GM04503 (cell line): ENCODE measurements around the gene PCSK4.
A peak's percentile ranks its signal among the peaks of the same experiment; 100 is the strongest.
"Not testable (repeated sequence)": the region's sequence is repeated elsewhere in the genome, so short reads cannot be mapped to it uniquely, and the experiment has no call there.

Experiments used
- DNase-seq: peaks from one replicate; pipeline ENCODE4 v3.0.0-alpha.2; 2012; ENCODE audit warnings: low read depth

PCSK4 gene

DNA sequence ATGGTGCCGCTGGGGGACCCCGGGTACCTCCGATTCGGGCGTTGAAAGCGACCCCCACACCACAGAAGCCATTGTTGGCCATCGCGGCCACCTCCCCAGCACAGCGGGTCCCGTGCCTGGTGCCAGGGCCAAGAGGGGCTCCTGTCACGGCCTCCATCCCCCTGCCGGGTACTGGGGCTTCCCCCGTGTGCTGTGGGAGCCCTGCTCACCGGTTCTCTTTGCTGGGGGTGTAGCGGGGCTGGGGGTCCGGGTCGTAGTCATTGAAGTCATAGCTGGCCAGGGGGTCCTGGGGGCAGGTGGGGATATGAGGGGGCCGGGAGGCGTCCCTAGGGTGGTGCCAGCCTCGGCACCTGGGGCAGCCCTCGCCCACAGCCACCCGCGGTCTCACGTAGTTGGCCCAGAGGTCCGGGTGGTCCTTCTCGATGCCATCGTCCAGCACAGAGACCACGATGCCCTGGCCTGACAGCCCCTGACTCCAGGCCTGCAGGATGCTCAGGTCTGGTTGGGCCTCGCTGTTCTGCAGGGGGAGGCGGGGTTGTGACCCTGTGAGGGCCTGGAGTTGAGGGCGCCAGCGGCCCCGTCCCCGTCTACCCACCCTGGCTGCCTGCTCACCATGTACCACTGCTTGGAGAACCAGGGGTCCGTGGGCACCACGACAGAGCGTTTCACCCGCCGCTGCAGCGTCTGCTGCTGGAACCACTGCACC is 2.4 kb downstream of the PCSK4 start:
- DNase-seq, result no peak

DNA sequence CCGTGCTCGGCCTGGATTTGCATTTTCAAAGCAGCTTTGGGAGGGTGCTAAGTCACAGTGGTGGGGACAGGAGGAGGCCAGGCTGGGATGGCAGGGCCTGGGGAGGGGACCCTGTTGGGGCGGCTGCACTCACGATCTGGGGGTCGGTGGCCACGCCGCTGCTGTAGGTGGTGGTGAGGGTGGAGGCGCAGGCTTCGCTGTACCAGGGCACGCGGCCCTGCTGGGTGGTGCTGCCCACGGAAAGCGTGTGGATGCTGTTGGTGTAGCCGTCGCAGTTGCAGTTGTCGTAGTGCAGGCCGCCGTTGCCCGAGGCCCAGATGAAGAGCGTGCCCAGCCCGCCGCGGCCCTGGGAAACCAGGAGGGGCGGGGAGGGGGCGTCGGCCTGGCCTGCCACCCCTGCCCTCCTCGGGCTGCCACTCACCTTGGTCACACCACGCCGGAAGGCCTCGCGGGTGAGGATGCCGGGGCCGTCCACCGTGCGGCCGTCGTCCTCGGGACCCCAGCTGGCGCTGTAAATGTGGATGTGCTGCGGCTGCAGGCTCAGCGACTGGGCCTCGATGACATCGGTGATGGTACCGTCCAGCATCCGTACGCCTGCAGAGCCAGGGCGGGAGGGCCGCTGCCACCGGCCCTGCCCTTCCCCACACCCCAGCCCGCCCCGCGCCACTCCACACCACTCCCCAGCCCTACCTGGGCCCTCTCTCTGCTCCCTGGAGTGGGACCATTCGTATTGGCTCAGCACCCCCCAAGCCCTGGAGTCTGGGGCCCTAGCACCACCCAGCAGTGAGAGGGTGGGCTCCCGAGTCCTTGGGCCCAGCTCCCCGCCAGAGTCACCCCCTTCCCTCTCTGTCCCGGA is 3.2 kb downstream of the PCSK4 start:
- no peak for DNase-seq

DNA sequence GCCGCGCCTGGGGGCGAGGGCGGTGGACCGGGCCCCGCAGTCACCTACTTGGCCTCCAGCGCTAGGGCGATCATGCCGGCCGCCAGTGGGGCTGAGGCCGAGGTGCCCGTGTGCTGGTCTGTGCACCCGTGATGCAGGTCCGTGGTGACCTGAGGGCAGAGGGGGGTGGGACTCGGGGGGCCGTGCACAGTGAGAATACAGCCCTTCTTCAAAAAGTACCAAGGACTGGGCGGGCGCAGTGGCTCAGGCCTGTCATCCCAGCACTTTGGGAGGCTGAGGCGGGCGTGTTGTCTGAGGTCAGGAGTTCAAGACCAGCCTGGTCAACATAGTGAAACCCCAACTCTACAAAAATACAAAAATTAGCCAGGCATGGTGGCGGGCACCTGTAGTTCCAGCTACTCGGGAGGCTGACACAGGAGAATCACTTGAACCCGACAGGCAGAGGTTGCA is 6.1 kb downstream of the PCSK4 start:
- no peak for DNase-seq

DNA sequence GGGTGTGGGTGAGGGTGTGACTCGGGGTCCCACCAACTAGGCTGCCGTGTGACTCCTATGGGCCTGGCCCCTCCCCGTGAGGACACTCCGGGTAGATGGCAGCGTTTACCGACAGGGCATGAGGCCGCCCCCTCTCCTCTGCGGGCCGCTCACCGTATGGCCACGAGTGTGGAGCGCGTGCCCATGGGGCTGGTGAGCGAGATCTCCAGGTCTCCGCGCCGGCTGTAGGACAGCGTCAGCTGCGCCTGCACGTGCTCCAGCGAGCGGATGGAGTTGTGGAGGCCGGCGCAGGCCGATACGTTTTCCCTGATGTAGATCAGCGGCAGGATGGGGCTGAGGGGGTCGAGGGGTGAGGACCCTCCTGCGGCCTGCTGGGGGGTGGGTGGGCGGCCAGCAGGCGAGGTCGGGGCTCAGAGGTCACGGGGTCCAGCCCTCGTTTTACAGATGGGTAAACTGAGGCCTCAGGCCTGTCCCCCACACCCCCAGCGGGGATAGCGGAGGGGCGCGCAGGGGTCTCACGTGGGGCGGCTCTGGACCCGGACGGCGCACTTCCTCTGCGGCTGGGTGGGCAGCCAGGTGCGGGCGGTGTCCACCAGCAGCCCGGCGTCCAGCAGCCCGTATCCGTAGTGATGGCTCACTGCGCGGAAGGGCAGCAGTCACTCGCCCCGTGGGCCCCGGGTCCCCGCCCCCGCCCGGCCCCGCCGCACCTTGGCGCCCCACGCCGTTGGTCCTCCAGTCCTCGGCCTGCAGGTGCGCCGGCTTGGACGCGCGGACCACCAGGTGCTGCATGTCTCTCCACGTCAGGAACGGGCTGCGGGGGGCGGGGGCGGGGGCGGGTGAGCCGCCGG is 6.8 kb downstream of the PCSK4 start:
- DNase-seq, result no peak

DNA sequence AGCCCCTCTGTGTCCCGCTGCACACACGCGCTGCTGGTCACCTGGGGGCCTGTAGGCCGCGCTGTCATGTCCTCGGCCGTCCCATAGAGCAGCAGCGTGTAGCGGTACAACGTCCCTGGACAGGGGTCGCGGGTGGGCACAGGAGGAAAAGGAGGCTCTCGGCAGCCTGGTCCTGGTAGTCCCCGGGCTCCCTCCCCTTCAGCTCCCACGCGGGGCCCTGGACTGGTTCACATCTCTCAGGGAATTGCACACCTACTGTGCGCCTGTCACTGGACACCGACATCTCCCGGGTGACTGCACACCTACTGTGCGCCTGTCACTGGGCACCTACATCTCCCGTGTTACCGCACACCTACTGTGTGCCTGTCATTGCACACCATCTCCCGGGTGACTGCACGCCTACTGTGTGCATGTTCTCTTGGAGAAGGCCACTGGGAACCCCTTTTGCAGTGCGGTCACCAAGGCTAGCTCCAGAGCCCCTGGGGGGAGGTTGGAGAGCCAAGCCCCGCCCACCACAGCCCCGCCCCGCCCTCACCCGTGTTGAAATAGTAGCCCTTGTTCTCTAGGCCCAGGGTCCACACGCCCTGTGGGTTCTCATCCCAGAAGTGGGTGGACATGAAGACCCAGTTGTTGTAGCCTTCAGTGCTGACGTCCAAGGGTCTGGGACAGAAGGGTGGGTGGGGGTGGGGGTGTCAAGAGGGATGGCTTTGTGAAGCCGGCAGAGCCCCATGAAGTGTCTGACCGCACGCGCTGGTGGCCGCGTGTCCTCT is 7.6 kb downstream of the PCSK4 start:
- DNase-seq, result no peak

DNA sequence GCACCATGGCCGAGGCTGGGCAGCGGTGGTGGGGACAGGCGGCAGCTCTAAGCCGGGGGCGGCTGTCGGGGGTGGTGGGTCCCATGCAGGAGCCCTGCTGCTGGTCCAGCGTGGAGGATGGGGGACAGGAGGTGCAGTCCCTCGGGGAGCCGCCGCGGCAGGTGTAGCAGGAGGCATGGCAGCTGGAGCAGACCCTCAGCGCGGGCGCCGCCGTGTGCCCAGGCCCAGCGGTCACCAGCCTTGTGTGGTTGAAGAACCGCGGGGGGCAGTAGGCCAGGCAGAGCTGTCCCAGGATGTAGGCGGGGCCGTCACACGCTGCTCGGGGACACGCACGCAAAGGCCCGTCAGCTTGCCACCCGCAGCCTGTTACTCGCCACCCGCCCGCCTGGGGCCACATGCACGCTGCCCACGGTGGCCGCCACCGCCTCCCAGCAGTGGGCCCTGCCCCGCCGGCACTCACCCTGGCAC is 8.2 kb downstream of the PCSK4 start:
- no peak for DNase-seq

DNA sequence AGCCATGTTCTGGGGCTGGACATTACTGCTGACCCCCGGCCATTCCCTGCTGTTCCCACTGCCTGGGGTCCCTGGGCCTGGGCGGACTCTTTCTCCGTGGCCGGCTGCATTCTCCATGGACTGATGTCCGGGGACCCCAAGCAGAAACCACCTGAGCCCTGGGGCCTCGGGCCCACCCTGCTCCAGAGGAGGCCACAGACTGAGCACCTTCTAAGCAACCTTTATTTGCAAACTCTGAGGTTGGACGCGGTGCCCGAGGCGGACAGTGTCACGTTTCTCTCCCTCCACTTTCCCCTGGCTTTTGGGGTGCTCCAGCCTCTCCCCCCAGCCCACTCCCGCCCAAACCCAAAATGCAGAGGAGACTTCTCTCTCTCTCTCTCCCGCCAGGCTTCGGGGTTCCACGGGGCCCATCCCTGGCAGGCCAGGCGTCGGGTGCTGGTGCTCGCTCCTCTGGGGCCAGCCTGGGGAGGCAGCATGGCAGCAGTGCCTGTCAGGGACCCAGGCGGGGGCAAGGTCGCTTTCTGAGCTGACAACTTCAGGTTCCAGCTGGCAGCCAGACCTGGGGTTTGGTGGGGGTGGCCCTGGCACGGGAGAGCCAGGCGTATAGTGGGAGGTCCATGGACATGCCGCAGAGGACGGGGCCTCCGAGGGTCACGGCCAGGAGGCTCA is 8.8 kb downstream of the PCSK4 start:
- DNase-seq, result no peak

- DNase-seq, result peak; percentile 60
Observed at GRCh38 chr19:1478934-1479707, 11.0 kb downstream of the PCSK4 start, which contains the start of gene C19orf25. Gene C19orf25 (minus strand): TSS chr19:1479215. CDS start chr19:1478903, 312 bp downstream.

GRCh38 chr19:1477056-1477455 is 13.1 kb downstream of the PCSK4 start:
- DNase-seq, result not testable (repeated sequence)

DNA sequence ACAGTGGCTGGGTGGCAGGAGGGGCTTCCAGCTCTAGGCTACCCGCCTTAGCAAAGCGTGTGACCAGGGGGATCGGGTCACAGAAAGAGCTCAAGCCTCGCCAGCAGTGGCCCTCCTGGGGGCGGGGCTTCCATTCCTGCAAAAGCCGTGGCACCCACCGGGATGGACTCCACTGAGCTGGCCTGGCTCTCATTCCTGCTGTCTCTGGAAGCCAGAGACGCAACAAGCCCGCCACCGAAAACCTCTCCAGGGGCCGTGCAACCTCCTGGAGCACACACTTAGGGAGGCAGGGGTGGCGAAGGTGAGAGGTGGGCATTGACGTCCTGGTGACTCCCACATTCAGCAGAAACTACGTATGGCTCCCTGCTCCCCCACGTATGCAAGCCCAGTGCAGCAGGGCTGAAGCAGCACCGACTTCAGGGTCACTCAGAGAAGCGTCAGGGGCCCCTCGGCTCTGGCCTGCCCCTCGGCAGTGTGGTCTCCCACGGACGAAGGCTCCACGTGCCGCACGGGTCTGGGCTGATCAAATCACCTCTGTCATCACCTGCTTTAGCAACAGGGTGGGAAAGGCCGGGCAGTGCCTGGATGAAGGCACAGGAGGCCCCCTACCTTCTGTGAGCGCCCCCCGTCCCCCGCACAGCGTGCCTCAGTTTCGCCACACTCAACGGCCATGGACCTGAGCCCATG is 14.3 kb downstream of the PCSK4 start:
- no peak for DNase-seq

DNA sequence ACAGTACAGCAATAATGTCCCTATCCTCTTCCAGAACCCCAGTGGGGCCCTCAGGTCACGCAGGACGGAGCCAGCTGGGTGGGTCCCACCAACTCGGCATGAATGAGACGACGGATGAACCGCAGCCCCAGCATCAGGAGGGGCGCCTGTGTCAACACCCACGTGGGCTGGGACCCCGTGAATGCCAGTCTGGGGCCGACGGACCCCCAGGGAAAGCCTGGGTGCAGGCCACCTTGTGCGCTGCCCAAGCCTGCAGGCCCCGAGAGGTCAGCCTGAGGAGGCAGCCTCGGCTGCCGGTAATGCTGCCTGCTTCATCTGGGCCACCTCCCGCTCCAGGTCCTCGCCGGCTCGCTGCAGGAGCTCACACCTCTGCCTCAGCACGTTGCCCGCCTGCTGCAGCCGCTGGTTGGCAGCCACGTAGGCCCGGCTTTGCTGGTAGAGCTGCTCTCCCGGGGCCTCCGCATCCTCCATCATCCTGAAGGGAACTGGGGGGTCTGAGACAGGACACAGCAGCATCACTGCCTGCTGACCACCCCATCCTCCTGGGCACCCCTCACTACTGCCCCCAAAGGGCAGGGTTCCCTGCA is 15.3 kb downstream of the PCSK4 start:
- no peak for DNase-seq

GRCh38 chr19:1474011-1474764 is 16.0 kb downstream of the PCSK4 start:
- no peak for DNase-seq

GRCh38 chr19:1473085-1473851 is 16.9 kb downstream of the PCSK4 start:
- no peak for DNase-seq

GRCh38 chr19:1472231-1473084 is 17.7 kb downstream of the PCSK4 start:
- no peak for DNase-seq

DNA sequence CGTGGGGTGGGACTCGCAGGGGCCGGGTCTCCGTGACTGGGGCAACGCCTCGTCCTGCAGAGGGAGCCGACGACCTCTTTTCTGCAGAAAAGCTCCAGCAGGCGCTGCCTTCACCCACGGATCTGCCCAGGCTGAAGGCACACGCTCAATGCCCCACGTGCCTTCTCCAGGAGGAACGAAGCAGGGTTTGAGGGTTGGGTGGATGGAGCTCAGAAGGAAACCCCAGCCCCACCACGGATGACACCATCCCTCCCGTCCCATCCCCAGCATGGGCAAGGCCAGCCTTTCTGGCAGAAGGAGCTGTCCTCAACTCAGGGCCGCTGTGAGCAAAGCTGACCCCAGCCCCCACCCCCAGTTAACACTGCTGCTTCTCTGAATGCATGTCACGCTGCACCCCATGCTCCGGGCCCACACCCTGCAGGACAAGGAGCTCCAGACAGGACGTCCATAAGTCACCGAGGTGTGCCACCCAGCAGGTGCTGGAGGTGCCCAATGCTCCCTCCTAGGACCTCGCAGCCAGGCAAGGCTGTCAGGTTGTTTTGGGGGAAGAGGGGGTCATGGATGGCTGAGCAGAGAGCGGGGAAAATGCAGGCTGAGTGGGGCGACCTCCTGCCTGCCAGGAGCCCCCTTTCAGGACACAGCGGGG is 18.5 kb downstream of the PCSK4 start:
- no peak for DNase-seq

GRCh38 chr19:1471010-1471514 is 19.1 kb downstream of the PCSK4 start:
- DNase-seq, result no peak
